HG03064 (cell line): ENCODE measurements around the gene GRIK4.
A peak's percentile ranks its signal among the peaks of the same experiment; 100 is the strongest.

Experiments used
- ATAC-seq: cut with Tn5 transposase; IDR thresholded peaks from one replicate; pipeline ENCODE4 v1.9.1; 2021; ENCODE audit warnings: low read depth; ENCODE audit not compliant: unreplicated experiment

The GRIK4 gene

GRCh38 chr11:120695939-120696338, 184.4 kb downstream of the GRIK4 start:
- no peak for ATAC-seq

DNA sequence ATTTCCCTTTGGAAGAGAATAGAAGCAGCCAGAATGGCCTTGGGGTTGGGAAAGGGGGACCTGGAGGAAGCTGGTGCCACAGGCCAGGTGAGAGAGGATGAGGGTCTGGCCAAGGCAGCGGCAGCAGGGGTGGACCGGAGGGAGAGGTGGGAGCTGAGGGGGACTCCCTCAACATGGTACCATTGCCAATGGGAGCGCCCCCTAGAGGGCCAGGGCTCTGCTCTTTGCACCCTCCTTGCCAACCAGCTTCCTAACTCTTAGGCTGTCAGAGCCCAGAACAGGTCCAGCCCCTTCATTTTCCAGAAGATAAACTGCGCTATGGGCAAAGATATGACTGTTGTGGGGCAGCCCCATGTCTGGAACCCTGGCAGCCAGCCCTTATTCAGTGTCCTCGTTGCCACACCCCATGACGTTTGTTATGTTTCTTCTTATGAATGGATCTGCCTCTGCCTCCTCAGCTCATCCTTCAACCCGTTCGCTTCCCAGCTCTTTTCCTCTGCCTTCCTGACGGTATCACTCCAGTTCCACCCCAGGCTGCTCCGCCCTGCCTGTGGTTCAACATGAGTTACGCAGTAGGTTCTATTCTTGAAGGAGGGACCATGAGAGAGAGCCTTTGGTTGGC, 185.2 kb downstream of the GRIK4 start:
- ATAC-seq = no peak

DNA sequence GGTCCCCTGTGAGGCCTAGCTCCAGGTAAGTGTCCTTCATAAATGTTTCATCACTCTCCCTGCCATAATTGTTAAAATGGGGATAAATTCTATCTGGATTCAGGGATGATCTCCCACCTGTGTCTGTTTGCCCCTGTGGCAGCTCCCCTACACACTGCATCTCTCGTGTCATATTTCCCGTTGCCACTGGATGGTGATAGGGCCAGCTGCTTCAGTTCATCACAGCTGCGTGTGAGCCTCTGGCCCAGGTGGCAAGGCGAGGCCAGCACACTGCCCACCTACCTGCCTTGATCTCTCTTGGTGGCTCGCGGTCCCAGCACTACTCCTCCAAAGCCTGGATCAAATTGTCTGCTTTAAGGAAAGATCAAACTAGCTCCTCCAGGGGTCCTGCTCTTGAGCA, 187.4 kb downstream of the GRIK4 start:
- no peak for ATAC-seq

DNA sequence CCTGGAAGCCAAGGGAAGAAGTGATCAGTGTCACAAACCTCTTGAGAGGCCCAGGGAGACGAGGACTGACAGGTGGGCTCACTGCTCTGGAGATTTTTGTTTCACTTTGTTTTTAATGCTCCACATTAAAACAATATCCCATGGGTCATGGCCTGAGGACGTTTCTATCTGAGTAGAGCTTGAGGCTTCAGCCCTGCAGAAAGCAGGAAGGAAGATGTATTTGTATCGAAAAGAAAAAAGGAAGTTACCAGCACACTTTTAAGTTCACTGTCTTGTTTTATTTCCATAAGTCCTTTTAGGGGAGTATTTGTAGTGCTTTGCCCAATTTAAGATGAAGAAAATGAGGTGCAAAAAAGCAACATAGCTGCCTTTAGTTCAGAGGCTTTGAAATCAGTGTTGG, 191.1 kb downstream of the GRIK4 start:
- no peak for ATAC-seq

DNA sequence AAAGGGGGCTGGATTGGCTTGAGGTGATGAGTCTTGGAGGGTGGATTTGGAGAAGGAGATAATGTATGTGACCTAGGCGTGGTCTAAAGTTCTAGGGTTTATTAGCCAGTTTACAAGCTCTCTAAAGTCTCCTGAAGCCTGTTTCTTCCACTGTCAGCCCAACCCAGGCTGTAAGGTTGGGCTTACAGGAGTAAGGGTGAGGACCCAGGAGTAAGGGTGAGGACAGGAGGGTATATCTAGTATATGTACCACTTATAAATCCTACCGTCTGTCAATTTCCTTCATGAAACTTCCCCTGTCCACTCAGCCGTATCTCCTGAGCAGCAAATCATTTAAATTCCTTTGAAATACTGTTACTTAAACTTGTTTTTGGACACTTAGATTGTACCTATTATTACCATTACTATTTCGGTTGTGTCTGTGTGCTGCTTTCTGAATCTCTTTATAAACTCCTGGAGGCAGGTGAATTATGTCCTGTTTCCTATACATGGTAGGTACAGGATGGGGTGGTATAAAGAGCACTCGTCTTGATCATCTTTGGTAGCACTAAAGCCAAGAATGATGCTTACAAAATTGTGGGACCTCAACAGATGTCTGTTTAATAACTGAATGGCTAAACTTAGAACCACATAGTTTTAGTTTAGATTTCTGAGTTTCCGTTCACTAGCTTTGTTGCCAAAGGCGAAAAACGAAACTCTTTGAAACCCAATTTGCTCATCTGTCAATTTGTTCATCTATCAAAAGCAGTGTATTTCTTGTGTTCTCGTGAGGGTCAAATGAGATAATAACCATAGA, 192.0 kb downstream of the GRIK4 start:
- ATAC-seq = peak; percentile 90

GRCh38 chr11:120704256-120704750, 192.8 kb downstream of the GRIK4 start:
- ATAC-seq = peak; percentile 9

- ATAC-seq = no peak
Observed at GRCh38 chr11:120706257-120706656, 194.7 kb downstream of the GRIK4 start.

DNA sequence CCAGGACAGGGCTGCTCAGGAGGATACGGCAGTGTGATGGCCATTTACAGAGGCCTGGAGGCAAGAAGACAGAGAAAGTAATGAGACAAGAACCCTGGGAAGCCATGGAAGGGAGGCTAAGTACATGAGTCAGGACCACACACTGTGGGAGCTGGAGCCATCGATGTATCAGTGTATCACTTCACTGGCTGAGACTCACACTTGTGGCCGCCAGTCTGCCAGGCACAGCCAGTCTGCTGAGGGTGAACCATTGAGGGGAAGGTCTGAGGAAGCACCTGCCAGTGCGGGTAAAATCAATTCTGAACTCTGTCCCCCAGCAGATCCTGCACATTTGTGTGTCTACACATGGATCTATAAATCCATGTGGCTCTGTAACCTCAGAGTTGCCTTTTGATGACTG, 195.6 kb downstream of the GRIK4 start:
- ATAC-seq = no peak

DNA sequence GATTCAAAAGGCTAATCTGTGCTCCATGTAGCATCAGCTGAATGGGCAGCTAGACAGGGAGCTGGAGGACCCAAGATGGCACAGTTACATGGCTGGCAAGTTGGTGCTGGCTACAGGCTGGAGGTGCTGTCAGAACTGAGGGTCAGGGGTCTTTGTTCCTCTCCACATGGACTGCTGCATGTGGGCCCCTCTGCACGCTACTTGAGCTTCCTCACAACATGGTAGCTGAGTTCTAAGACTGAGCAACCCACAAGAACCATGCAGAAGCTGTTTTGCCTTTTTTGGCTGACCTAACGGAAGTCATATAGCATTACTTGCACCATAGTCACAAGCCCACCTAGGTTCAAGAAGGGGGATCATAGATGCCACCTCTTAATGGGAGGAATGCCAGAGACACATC, 196.1 kb downstream of the GRIK4 start:
- ATAC-seq = no peak

- ATAC-seq = no peak
Observed at GRCh38 chr11:120708511-120709183, 197.1 kb downstream of the GRIK4 start.

- ATAC-seq = peak; percentile 83
Observed at GRCh38 chr11:120709808-120710207, 198.3 kb downstream of the GRIK4 start.

DNA sequence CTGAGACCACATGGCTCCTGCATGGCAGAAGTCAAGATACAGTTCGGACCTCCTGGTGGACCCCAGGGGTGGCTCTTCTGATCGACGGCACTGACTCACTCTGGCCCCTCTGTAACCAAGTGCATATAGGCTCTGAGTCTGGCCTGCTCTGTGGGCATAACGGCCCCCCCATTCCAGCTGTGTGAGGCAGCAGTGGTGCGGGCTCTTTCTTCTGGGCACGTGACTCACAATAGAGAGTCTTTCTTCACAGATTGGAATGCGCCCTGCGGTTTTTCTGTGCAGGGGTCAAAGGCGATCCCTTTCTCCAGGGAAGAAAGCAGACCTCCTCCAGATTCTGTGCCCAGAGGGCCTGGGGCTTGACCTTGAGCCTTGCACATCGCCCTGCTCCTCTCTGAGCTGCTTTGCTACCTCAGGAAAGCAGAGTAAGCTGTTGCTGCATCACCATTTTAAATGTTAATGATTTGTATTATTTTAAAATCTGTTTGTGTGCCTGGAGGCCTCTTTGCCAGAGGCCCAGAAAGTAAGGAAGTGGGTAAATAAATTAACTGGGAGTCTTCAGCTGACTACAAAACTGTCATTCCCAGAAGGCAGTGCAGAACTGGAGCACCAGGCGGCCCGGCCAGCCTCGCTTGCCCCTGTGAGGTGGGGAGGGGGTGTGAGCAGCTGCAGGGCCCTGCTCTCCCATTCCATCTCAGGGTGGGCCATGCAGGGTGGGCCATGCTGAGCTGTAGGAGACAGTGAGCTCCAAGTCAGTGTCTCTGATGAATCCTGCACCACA, 199.0 kb downstream of the GRIK4 start:
- ATAC-seq = no peak

DNA sequence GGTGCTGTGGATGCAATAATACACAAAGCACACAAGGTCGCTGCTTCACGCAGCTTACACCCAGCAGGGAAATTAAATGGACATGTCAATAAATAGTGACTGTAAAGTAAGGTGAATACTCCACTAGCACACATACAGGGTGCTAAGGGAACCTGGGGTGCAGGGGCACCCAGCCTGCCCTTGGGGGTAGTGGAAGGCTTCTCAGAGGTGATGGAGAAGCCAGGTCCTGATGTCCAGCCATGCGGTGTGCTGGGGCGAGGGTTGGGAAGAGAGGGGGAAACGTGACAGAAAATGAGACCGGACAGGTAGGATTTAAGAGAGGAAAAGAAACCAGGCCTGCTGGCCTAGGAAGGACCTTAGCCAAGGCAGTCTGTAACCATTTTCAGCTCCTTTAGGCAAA, 200.5 kb downstream of the GRIK4 start:
- ATAC-seq = no peak

GRCh38 chr11:120712881-120713280, 201.3 kb downstream of the GRIK4 start:
- no peak for ATAC-seq

GRCh38 chr11:120713296-120713695, 201.7 kb downstream of the GRIK4 start:
- no peak for ATAC-seq

- no peak for ATAC-seq
Observed at GRCh38 chr11:120714438-120714837, 202.9 kb downstream of the GRIK4 start.

GRCh38 chr11:120715239-120715638, 203.7 kb downstream of the GRIK4 start:
- no peak for ATAC-seq

DNA sequence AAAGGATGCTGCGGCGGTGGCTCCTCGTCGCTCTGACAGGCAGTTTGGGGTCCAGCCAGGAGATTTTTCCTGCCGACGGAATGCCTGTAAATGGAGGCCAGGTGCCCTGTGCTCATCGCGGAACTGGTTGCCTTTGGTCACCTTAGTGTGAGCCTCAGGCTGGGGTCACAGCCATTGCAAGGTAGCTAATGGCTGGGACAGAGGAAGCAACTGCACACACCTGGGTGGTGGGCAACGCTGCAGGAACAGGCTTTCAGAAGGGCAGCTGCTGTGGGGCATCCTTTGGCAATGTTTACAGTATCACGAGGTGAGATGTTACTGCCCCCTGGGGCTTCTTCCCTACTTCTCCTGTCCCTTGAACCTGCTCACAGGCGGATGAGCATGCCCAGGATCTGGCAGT, 205.5 kb downstream of the GRIK4 start:
- no peak for ATAC-seq

DNA sequence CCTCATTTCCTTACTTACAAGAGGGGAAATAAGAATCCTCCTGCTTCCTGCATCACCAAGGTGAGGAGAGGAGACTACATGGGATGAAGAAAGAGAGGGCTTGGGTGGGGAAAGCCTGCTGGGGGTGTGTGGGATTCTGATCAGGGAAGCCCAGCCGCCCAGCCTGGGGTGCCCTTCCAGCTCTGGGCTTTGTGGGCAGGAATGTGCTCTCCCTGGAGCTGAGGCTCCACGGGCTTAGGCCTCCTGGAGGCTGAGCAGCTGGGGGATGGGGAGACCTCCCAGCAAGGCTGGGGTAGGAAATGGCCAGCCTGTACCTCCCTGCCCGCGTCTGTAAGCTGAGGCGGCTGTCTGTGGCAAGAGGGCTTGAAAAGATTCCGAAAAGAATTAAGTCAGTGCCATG, 206.1 kb downstream of the GRIK4 start:
- no peak for ATAC-seq

GRCh38 chr11:120718171-120718570, 206.6 kb downstream of the GRIK4 start:
- no peak for ATAC-seq

DNA sequence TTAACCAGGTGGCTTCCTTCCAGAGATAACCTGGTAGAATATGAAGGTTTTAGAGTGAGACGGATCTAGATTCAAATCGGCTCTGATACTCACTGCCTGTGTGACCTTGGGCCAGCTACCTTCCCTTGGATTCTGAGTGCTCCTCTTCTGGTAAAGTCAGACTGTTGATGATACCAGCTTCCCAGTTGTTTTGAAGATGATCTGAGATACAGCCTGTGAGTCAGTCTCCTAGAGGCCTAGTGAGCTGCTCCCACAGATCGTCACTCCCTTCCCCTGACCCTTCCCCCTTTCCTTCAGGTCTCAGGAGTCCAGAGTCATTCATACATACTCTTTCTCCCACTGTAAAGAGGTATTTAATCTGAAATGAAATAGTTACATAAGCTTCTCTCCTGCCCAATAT, 207.8 kb downstream of the GRIK4 start:
- ATAC-seq = no peak
